Muscle of leg (tissue), 11 donors: ENCODE data around the gene CD28. TPM values are rescaled to one million over a fixed set of nuclear protein-coding genes. Genes with fewer than 3 reads are reported as not detected.
A peak's percentile ranks its signal among the peaks of the same experiment; 100 is the strongest.

ENCODE experiments used
- DNase-seq: peaks from one replicate; pipeline ENCODE4 v3.0.0; 2013
- H3K27ac ChIP-seq: one replicate; pipeline ENCODE4 v1.5.1; 2013; ENCODE audit warnings: mild to moderate bottlenecking, low read length, control low read depth
- H3K27me3 ChIP-seq: one replicate; pipeline ENCODE4 v1.6.1; 2013; ENCODE audit warnings: low read length; ENCODE audit not compliant: control insufficient read depth, insufficient read depth
- H3K36me3 ChIP-seq: one replicate; pipeline ENCODE4 v1.6.1; 2013; ENCODE audit warnings: low read length; ENCODE audit not compliant: control insufficient read depth, insufficient read depth
- H3K4me1 ChIP-seq: one replicate; pipeline ENCODE4 v1.6.1; 2013; ENCODE audit warnings: low read length; ENCODE audit not compliant: control insufficient read depth, insufficient read depth
- H3K4me3 ChIP-seq: one replicate; pipeline ENCODE4 v1.5.1; 2013; ENCODE audit warnings: low read length, control low read depth
- H3K9me3 ChIP-seq: replicated peaks from 2 replicates; pipeline ENCODE4 v1.6.1; 2013; ENCODE audit warnings: low read depth, low read length; ENCODE audit not compliant: control insufficient read depth
- WGBS: methylation state at CpG from one replicate; pipeline ENCODE4 v1.1.5; 2013; ENCODE audit warnings: missing lambda C conversion rate; ENCODE audit not compliant: insufficient coverage; 5-methylcytosine and 5-hydroxymethylcytosine counted together
- polyA plus RNA-seq, 8 donors: library from polyadenylated mRNA; unstranded; fragments of 120-200 nt; gene quantifications; one replicate each; pipeline versions ENCODE4 v1.2.1 to v1.2.3, GENCODE V29; 2013; ENCODE audit warnings: inconsistent platforms in 1 of 8, low replicate concordance in 1 of 8; ENCODE audit not compliant: insufficient read length in 8 of 8, insufficient read depth in 1 of 8
- total RNA-seq: library from RNA; stranded (reverse); fragments of 120-200 nt; gene quantifications from one replicate; pipeline ENCODE4 v1.2.4, GENCODE V29; 2013

Gene CD28
- total and polyA plus RNA-seq, 9 donors, result 2.8 to 5.6 (median 3.8) TPM

DNA sequence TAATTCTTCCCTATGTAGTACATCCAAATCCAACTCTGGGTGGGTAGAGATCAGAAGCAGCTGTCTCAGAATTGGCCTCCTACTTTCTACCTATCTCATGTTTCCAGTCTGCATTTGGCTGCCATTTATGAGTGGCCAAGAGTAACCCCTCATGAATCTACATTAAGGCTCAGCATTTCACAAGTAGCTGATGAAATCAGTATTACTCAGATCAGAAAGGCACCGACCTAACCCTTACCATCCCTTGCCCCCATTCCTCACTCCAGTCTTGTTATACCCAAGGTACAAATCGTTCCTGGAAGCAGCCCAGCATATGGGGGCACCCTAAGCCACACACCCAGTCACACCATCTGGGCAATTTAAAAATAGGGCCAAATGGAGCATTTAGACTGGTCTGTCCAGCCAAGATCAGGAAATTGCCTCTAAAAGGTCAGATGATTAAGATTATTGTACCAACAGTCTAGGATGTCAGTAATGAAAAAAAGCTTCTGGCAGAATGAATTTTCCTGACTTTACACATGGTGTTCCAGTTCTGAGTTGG lies 37.1 kb downstream of the CD28 start:
- no peak overlapping the region for H3K4me3 ChIP-seq
- H3K27me3 ChIP-seq, result no peaks in the 10 kb centered on the region
- DNase-seq, result peak; percentile 87
- peak overlapping the region; percentile 69 for H3K27ac ChIP-seq
- H3K9me3 ChIP-seq, result no peaks in the 10 kb centered on the region
- no peaks in the 10 kb centered on the region for H3K36me3 ChIP-seq
- peaks cover 23% of the 10 kb centered on the region for H3K4me1 ChIP-seq
- 80% methylated on average over 1 of the region's 2 CpGs for WGBS

DNA sequence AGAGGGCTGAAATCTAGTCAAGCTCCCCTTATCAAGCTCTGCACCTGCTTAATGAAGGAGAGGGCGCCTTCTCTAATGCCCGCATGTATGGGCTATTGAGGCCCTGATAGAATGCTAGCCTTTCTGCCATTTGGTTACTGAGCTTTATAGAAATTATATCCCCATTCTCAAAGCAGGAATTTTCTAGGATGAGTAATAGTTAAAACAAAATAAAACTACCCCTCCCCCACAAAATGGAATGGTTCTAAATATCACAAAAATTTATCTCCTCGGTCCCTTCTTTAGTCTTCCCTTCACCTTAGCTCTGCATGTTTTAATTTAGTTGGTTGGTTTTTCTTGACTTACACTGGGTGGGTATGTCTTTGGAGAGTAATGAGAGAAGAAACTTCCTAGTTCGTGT lies 37.7 kb downstream of the CD28 start:
- Histone ChIP-seq H3K36me3 (no peaks in the 10 kb centered on the region), H3K4me3 (no peak overlapping the region), H3K27ac (peak overlapping the region; percentile 69), H3K27me3 (no peaks in the 10 kb centered on the region), H3K9me3 (no peaks in the 10 kb centered on the region), H3K4me1 (peaks cover 23% of the 10 kb centered on the region)
- DNase-seq, result no peak
- 80% methylated on average over 1 of the region's 4 CpGs for WGBS

DNA sequence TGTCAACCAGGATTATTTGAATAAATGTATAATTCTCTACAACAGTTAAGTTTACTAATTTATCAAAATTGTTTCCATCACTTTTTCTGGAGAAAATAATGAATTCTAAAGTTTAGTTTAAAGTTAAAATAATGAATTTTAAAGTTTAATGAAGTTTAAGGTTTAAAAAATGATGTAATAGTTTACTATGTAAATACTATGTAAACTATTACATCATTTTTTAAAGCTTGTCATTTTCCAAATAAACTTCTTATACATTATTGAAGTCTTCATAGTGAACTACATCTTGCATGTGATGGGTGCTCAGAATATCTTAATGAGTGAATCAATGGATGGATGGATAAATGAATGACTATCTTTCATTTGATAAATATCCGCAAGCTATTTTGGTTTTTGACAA lies 38.8 kb downstream of the CD28 start:
- Histone ChIP-seq H3K27me3 (no peaks in the 10 kb centered on the region), H3K27ac (no peak overlapping the region), H3K36me3 (no peaks in the 10 kb centered on the region), H3K9me3 (no peaks in the 10 kb centered on the region), H3K4me3 (no peak overlapping the region), H3K4me1 (peaks cover 22% of the 10 kb centered on the region)
- WGBS, result no CpG with 5 or more reads among the region's 1 CpG
- no peak for DNase-seq

DNA sequence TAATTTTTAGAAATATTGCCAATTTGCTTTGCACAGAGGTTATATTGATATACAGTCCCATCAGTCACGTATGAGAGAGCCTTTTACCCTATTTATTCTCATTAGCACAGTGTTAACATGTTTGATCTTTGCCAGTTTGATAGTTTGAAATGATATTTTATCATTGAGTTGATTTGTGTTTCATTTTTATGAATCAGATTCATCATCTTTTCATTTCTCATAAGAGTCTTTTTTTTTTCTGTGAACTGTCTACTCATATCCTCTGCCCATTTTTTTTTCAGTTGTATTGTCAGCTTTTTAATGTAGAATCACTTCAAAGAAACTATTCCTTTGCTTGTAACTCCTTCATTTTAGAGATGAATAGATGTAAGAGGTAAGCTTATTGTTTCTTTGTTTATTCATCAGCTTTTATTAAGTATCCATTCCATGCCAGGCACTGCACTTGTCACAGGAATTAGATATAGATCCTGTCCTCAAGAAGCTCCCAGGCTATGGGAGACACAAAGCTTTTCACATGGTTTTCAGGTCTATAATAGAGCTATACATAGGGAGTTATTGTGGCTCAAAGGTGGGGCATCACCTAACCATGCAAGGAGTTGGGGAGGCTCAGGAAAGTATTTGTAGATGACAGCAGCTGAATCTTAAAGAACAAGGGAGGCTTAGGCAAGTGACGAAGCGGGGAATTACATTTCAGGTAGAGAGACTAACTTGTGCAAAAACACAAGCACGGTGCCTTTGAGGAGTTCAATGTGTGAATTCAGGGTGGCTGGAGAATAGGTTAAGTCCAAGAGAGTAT lies 42.1 kb downstream of the CD28 start:
- no peak for DNase-seq
- Histone ChIP-seq H3K36me3 (no peaks in the 10 kb centered on the region), H3K27me3 (no peaks in the 10 kb centered on the region), H3K27ac (no peak overlapping the region), H3K4me1 (peaks cover 5% of the 10 kb centered on the region), H3K9me3 (no peaks in the 10 kb centered on the region), H3K4me3 (no peak overlapping the region)
- 94% methylated on average over 2 of the region's 4 CpGs for WGBS

DNA sequence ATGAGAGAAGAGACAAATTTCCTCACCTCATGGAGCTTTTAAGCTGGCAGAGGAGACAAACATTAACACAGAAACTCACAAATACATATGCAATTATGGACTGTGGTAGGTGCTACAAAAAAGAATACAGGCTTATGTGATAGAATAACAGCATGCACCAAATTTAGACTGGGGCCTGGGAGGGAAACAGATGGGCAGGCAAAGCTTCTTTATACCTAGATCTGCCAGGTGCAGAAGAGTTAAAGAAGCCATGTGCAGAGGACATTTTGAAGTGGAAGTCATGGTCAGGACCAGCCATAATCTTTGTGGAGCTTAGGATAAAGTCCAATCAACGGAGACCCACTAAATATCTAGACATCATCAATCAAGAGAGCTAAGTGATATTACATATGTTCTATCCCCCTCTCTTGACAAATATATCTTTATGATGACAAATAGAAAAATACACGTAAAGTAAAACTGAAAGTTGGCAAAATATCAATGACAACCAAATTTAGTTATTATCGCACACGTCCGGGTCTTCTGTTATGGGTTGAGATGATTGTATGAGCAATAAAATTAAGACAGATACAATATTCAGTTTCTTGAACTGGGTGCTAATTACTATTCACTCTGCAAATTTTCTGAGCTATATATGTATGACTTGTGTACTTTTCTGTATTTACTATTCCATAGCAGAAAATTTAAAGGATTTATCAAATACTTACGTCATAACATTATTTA lies 44.1 kb downstream of the CD28 start:
- no peak for DNase-seq
- Histone ChIP-seq H3K36me3 (no peaks in the 10 kb centered on the region), H3K9me3 (peaks cover 2% of the 10 kb centered on the region), H3K27ac (no peak overlapping the region), H3K4me1 (no peaks in the 10 kb centered on the region), H3K4me3 (no peak overlapping the region), H3K27me3 (no peaks in the 10 kb centered on the region)
- no CpG with 5 or more reads among the region's 6 CpGs for WGBS

DNA sequence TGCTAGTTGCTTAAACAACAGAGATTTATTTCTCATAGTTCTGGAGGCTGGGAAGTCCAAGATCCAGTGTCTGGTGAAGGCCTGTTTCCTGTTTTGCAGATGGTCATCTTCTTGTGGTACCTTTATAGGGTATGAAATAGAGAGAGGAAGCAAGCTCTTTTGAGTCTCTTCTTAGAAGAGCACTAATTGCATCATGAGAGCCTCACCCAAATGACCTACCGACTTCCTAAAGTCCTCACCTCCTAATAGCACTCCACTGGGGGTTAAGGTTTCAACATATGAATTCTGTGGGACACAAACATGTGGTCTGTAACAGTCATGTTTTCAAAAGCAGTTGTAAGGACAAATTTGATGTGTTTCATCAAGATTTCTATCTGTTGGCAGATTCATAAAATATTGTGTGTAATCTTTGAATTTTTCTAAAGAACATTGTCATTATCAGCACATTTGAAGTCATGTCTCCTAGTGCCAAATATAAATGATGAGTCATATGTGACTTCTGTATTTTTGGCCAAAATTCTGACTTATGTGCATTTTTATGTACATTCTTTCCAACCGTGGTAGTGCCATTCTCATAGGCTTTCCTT lies 45.3 kb downstream of the CD28 start:
- H3K9me3 ChIP-seq, result peaks cover 5% of the 10 kb centered on the region
- WGBS, result no CpG with 5 or more reads among the region's 2 CpGs
- DNase-seq, result no peak
- H3K4me1 ChIP-seq, result no peaks in the 10 kb centered on the region
- H3K36me3 ChIP-seq, result no peaks in the 10 kb centered on the region
- no peaks in the 10 kb centered on the region for H3K27me3 ChIP-seq
- no peak overlapping the region for H3K4me3 ChIP-seq
- no peak overlapping the region for H3K27ac ChIP-seq

DNA sequence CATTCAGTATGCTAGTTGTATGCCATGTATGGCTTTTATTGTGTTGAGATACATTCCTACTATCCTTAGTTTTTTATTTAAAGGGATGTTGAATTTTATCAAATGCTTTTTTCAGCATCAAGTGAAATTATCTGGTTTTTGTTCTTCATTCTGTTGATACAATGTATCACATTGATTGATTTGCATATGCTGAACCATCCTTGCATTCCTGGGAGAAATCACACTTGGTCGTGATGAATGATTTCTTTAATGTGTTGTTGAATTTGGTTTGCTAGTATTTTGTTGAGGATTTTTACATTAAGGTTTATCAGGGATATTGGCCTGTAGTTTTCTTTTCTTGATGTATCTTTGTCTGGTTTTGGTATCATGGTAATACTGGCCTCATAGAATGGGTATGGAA lies 49.7 kb downstream of the CD28 start:
- Histone ChIP-seq H3K4me3 (no peak overlapping the region), H3K9me3 (peaks cover 5% of the 10 kb centered on the region), H3K27ac (no peak overlapping the region), H3K4me1 (no peaks in the 10 kb centered on the region), H3K36me3 (no peaks in the 10 kb centered on the region), H3K27me3 (no peaks in the 10 kb centered on the region)
- no peak for DNase-seq
- no CpG with 5 or more reads among the region's 1 CpG for WGBS

DNA sequence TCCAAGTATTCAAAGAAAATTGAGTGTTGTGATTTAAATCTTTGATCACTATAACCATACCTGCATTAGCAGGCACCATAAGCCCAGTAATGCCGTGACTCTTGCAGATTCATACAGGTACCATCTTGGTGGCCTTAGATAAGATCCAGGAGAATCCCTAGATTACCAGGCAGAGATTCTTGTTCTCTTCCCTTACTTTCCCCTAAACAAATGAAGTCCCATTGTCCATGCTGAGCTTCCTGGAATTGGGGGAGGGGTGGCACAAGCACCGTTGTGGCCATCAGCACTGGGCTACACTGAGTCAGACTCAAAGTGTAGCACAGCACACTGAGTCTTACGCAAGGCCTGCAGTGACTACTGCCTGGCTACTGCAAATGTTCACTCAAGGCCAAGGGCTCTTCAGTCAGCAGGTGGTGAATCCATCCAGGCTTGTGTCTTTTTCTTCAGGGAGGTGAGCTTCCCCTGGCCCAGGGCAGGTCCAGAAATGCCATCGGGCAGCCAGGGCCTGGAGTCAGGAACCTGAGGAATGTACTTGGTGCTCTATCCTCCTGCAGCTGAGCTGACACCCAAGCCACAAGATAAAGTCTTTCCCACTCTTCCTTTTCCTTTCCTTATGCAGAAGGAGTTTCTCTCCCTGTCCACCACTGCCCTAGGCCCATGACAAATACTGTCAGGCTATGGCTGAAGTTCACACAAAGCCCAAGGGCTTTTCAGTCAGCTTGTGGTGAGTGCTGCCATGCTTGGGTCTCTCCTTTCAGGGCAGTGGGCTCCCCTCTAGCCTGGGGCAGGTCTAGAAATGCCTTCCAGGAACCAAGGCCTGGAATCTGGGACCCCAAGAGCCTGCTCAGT lies 52.6 kb downstream of the CD28 start:
- 60% methylated on average over 4 of the region's 4 CpGs for WGBS

DNA sequence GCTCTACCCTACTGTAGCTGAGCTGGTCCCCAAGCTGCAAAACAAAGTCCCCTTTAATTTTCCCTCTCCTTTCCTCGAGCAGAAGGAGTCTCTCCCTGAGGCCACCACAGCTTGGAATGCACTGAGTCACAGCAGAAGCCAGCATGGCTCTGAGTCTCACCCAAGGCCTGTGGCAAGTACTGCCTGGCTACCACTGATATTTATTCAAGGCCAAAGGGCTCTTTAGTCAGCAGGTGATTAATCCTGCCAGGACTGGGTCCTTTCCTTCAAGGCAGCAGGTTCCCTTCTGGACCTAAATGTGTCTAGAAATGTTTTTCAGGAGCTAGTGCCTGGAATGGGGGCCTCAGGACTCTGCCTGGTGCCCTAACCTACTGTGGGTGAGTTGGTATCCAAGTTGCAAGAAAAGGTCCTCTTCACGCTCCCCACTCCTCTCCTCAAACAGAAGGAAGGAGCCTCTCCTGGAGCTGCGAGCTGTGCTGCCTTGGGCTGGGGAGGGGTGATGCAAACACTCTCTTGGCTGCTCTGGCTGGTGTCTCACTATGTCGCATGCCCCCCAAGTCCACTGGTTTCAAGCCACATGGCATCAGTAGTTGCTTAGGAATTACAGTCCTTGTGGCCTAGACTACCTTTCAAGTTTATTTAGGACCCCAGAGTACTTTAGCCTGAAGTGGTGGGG lies 53.4 kb downstream of the CD28 start:
- Histone ChIP-seq H3K4me3 (no peak overlapping the region), H3K9me3 (peaks cover 5% of the 10 kb centered on the region), H3K36me3 (no peaks in the 10 kb centered on the region), H3K27ac (no peak overlapping the region), H3K4me1 (no peaks in the 10 kb centered on the region), H3K27me3 (no peaks in the 10 kb centered on the region)
- no peak for DNase-seq
- 67% methylated on average over 2 of the region's 4 CpGs for WGBS

More for the DNA sequence above, 52.6 kb downstream of the CD28 start:
- no peak overlapping the region for H3K27ac ChIP-seq
- H3K9me3 ChIP-seq, result peaks cover 5% of the 10 kb centered on the region
- H3K27me3 ChIP-seq, result no peaks in the 10 kb centered on the region
- H3K4me3 ChIP-seq, result no peak overlapping the region
- H3K4me1 ChIP-seq, result no peaks in the 10 kb centered on the region
- H3K36me3 ChIP-seq, result no peaks in the 10 kb centered on the region
- DNase-seq, result no peak
